Activated CD4-positive, CD25-positive, alpha-beta regulatory T cell (primary cell): ENCODE results near the gene HIRA.

Experiments
- DNase-seq, 4 experiments: peaks; one replicate each; lab custom pipeline; 2025; lab: John Stamatoyannopoulos, UW

HIRA gene

DNA sequence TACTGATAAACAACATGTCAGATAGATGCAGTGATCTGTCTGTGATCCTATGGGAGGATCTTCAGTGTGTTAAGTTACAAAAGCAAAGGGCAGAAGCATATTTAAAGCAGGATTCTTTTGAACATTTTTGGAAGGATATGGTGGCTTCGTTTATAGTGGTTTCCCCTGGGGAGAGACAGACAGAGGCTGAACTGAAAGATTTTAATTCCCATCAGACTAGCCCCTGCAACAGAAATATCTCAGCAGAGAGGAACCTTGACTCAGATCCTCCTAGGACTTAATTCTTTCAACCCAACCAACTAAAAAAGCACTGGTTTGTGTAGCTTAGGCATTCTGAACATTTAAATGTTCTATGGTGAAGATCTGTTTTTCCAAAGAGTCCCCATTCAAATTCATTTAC, 145.7 kb downstream of the HIRA start:
- DNase-seq, result no peak
